ENCODE results near the gene NTM. TPM values are rescaled to one million over a fixed set of nuclear protein-coding genes. Genes with fewer than 3 reads are reported as not detected.

The NTM gene
- total RNA-seq, 4 donors from 2014 or later: 1.4 to 2.8 (median 1.7) TPM

GRCh38 chr11:131991606-131992005 lies 621.2 kb downstream of the NTM start:
- H3K27ac ChIP-seq: no peak overlapping the region
- no peaks in the 10 kb centered on the region for H3K27me3 ChIP-seq
- no peaks in the 10 kb centered on the region for H3K4me1 ChIP-seq
- H3K4me3 ChIP-seq: no peak overlapping the region
- TF ChIP-seq, protein P1, sequence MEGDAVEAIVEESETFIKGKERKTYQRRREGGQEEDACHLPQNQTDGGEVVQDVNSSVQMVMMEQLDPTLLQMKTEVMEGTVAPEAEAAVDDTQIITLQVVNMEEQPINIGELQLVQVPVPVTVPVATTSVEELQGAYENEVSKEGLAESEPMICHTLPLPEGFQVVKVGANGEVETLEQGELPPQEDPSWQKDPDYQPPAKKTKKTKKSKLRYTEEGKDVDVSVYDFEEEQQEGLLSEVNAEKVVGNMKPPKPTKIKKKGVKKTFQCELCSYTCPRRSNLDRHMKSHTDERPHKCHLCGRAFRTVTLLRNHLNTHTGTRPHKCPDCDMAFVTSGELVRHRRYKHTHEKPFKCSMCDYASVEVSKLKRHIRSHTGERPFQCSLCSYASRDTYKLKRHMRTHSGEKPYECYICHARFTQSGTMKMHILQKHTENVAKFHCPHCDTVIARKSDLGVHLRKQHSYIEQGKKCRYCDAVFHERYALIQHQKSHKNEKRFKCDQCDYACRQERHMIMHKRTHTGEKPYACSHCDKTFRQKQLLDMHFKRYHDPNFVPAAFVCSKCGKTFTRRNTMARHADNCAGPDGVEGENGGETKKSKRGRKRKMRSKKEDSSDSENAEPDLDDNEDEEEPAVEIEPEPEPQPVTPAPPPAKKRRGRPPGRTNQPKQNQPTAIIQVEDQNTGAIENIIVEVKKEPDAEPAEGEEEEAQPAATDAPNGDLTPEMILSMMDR (IDR thresholded peaks at IDR 0.05): no peak
- TF ChIP-seq POLR2A (IDR thresholded peaks at IDR 0.05): no peak
- H3K9me3 ChIP-seq: peaks cover 0 to 3% (median 0%) of the 10 kb centered on the region in 4 donors
- DNase-seq: no peak
- H3K36me3 ChIP-seq: no peaks in the 10 kb centered on the region

DNA sequence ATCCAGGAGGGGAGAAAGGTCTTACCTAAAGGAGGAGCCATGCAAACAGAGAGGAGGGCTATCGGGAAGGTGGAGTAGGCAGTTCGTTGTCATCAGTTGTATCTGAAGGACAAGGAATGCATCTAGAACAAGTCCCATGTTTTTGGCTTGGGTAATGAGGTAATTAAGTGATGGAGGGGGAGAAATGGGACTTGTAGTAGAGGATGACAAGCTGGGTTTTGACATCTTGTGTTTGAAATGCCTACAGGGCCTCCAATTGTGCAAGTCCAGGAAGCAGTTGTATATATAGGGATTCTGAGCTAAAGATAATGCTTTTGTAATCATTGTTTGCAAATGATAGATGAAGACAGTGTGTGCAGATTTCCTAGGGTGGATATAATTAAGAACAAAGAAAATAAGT lies 622.8 kb downstream of the NTM start:
- Histone ChIP-seq H3K4me1 (no peaks in the 10 kb centered on the region), H3K4me3 (no peak overlapping the region), H3K27ac (no peak overlapping the region), H3K27me3 (no peaks in the 10 kb centered on the region), H3K36me3 (no peaks in the 10 kb centered on the region), H3K9me3 (peaks cover 0 to 3% (median 0%) of the 10 kb centered on the region in 4 donors)
- no peak for DNase-seq
- TF ChIP-seq, protein P1 (IDR thresholded peaks at IDR 0.05): no peak
- no peak for TF ChIP-seq POLR2A (IDR thresholded peaks at IDR 0.05)

GRCh38 chr11:131998020-131998419 lies 627.6 kb downstream of the NTM start:
- no peak for DNase-seq
- H3K27ac ChIP-seq: no peak overlapping the region
- TF ChIP-seq POLR2A (IDR thresholded peaks at IDR 0.05): no peak
- TF ChIP-seq, protein P1 (IDR thresholded peaks at IDR 0.05): no peak

GRCh38 chr11:131999084-131999483 lies 628.7 kb downstream of the NTM start:
- Histone ChIP-seq H3K9me3 (peaks cover 0 to 3% (median 0%) of the 10 kb centered on the region in 4 donors), H3K36me3 (no peaks in the 10 kb centered on the region), H3K4me3 (no peak overlapping the region), H3K27me3 (no peaks in the 10 kb centered on the region), H3K4me1 (no peaks in the 10 kb centered on the region), H3K27ac (no peak overlapping the region)
- TF ChIP-seq, protein P1 (IDR thresholded peaks at IDR 0.05): no peak
- TF ChIP-seq POLR2A (IDR thresholded peaks at IDR 0.05): no peak
- DNase-seq: no peak

More at GRCh38 chr11:131998020-131998419, 627.6 kb downstream of the NTM start:
- Histone ChIP-seq H3K36me3 (no peaks in the 10 kb centered on the region), H3K4me1 (no peaks in the 10 kb centered on the region), H3K4me3 (no peak overlapping the region), H3K9me3 (peaks cover 0 to 3% (median 0%) of the 10 kb centered on the region in 4 donors), H3K27me3 (no peaks in the 10 kb centered on the region)

- peaks cover 0 to 3% (median 0%) of the 10 kb centered on the region in 4 donors for H3K9me3 ChIP-seq
- H3K27ac ChIP-seq: no peak overlapping the region
- no peaks in the 10 kb centered on the region for H3K27me3 ChIP-seq
- TF ChIP-seq POLR2A (IDR thresholded peaks at IDR 0.05): no peak
- TF ChIP-seq, protein P1 (IDR thresholded peaks at IDR 0.05): no peak
- H3K36me3 ChIP-seq: no peaks in the 10 kb centered on the region
- H3K4me3 ChIP-seq: no peak overlapping the region
- no peaks in the 10 kb centered on the region for H3K4me1 ChIP-seq
- DNase-seq: no peak
Measured at GRCh38 chr11:131999955-132000354, 629.5 kb downstream of the NTM start.

DNA sequence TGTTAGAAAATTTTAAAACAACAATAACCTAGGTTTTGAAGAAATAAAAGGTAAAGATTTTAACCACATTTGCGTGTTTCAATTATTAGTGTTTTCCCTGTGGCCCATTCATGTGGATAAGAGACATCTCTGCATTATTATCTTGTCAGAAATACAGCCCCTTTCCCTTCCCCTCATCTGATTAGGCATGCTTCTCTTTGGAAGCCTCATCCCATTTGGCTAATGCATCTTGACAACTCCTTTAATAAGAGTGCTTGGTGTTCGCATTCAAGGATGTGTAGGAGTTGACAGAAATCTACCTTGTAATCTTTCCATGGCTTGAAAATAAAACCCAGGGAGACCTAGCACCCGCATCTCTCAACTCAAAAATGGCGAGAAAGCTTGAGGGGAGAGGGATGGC lies 635.5 kb downstream of the NTM start:
- Histone ChIP-seq H3K9me3 (no peaks in the 10 kb centered on the region), H3K36me3 (no peaks in the 10 kb centered on the region), H3K27ac (no peak overlapping the region), H3K4me1 (no peaks in the 10 kb centered on the region), H3K27me3 (no peaks in the 10 kb centered on the region), H3K4me3 (no peak overlapping the region)
- TF ChIP-seq POLR2A (IDR thresholded peaks at IDR 0.05): no peak
- TF ChIP-seq, protein P1 (IDR thresholded peaks at IDR 0.05): no peak
- DNase-seq: no peak

All from Peyer's patch (tissue), 4 donors.